Lower lobe of right lung (tissue), 2 donors: ENCODE data around the gene ROBO1. TPM values are rescaled to one million over a fixed set of nuclear protein-coding genes. Genes with fewer than 3 reads are reported as not detected.

Source experiments
- ATAC-seq, 2 donors: fragments of 200-7000 bp; cut with Tn5 transposase; one replicate each; pipeline ENCODE4 v1.9.1; 2020 to 2022; ENCODE audit warnings: mild to moderate bottlenecking in 2 of 2, moderate library complexity in 2 of 2
- DNase-seq: peaks from one replicate; pipeline ENCODE4 v3.0.0-alpha.2; 2020
- H3K27ac ChIP-seq: fragments of 200-600 bp; one replicate; pipeline ENCODE4 v1.8.0; 2022
- H3K27me3 ChIP-seq: fragments of 200-600 bp; one replicate; pipeline ENCODE4 v1.8.0; 2022; ENCODE audit warnings: low read depth
- H3K36me3 ChIP-seq: fragments of 200-600 bp; one replicate; pipeline ENCODE4 v1.8.0; 2022; ENCODE audit warnings: mild to moderate bottlenecking
- H3K4me1 ChIP-seq: fragments of 200-600 bp; one replicate; pipeline ENCODE4 v1.8.0; 2022
- H3K4me3 ChIP-seq: fragments of 200-600 bp; one replicate; pipeline ENCODE4 v1.8.0; 2022; ENCODE audit warnings: mild to moderate bottlenecking
- H3K9me3 ChIP-seq: fragments of 200-600 bp; one replicate; pipeline ENCODE4 v1.8.0; 2022
- intact Hi-C: fragments of 100-400 bp; cut with DNase I; formaldehyde crosslinking; loops from one replicate; pipeline ENCODE4 v1.11.0; 2022
- total RNA-seq: library from RNA; stranded (reverse); fragmentation: NEBNext Ultra II Directional; extraction: Animal tissue kit (Norgen Biotek cat#: 25700); gene quantifications from one replicate; pipeline ENCODE4 v1.2.1, GENCODE V29; 2021
- TF ChIP-seq, protein P1 (sequence below): fragments of 200-600 bp; IDR thresholded peaks from one replicate; pipeline ENCODE4 v1.8.0; 2022; ENCODE audit warnings: antibody characterized with exemption, mild to moderate bottlenecking
- donor health status: DM: no; HTN: yes; CAD: no; lungs with severe emphysema.

Gene ROBO1
- total RNA-seq, 1 donor from 2014 or later, result 14.8 TPM

DNA sequence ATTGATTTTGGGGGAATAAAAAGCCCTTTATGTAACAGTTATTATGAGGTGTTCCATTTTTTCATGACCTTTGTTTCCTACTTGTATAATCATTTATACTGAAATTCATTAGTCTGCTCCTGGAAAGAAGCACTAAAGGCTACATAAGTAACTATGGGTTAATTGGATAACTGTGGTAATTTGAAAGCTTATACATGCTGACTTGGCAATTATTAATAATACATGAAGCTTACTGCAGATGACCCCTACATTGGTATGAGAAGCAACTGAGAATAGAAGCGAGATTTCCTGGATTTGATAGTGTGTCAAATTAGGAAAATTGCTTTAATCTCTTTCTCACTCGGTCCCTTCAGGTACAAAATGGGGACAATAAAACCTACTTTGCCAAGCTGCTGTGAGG lies 658.0 kb downstream of the ROBO1 start:
- intact Hi-C loops, result no loop called here
- H3K36me3 ChIP-seq, result no peaks in the 10 kb centered on the region
- no peaks in the 10 kb centered on the region for H3K9me3 ChIP-seq
- ATAC-seq (no peak), DNase-seq (no peak)
- H3K27ac ChIP-seq, result no peak overlapping the region
- H3K27me3 ChIP-seq, result no peaks in the 10 kb centered on the region
- TF ChIP-seq, protein P1, sequence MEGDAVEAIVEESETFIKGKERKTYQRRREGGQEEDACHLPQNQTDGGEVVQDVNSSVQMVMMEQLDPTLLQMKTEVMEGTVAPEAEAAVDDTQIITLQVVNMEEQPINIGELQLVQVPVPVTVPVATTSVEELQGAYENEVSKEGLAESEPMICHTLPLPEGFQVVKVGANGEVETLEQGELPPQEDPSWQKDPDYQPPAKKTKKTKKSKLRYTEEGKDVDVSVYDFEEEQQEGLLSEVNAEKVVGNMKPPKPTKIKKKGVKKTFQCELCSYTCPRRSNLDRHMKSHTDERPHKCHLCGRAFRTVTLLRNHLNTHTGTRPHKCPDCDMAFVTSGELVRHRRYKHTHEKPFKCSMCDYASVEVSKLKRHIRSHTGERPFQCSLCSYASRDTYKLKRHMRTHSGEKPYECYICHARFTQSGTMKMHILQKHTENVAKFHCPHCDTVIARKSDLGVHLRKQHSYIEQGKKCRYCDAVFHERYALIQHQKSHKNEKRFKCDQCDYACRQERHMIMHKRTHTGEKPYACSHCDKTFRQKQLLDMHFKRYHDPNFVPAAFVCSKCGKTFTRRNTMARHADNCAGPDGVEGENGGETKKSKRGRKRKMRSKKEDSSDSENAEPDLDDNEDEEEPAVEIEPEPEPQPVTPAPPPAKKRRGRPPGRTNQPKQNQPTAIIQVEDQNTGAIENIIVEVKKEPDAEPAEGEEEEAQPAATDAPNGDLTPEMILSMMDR, result no peak
- no peak overlapping the region for H3K4me3 ChIP-seq
- H3K4me1 ChIP-seq, result no peaks in the 10 kb centered on the region

DNA sequence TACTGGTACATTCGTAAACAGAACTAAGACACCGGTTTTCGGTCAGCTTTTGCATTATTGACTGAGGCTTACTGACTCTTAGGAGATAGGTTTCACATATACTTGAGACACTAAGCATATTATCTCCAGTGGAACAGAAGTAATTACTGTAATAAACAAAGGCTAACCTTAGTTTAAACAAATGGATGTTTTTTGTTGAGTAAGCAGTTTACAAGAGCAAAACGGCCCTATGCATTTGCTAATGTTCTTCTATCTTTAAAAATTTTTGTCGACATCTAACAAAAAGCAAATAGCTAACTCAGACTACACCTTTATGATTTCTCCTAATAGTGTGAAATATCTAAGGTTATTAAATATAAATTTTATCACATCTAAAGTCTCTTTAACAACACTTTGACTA lies 664.5 kb downstream of the ROBO1 start:
- TF ChIP-seq, protein P1, result no peak
- H3K9me3 ChIP-seq, result no peaks in the 10 kb centered on the region
- no peak for ATAC-seq
- no peaks in the 10 kb centered on the region for H3K4me1 ChIP-seq
- intact Hi-C loops, result no loop called here
- no peaks in the 10 kb centered on the region for H3K27me3 ChIP-seq
- no peak overlapping the region for H3K4me3 ChIP-seq
- no peak for DNase-seq
- H3K27ac ChIP-seq, result no peak overlapping the region
- H3K36me3 ChIP-seq, result no peaks in the 10 kb centered on the region

DNA sequence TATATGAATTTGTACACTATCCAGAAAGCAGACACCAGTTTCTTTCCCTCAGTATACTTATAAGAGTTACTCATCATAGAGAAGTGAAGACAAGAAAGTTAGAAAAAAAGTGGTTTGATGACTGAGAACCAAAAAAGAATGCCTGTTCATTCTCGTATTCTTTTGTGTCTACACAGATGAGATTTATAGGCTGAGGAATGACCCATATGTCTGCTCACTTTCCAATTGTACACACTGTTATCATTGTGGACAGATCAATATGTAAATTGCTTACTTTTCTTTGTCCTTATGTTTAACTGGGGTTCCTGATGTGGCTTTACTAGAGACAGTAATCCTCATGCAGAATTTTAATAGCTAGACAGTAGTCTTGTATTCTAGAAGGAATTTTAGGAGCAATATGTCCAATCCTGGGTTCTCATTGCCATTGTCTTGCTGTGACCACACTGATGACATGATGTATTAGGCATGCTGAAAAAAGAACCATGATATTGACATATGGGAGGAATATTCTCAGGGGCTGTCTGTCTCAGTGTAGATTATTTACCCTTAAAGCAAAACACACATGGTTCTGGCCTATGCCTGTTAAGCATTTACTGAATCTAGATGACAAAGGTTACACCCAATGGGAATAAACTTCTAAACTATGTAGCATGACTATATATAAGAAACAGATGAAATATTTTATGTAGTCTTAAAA lies 669.7 kb downstream of the ROBO1 start:
- TF ChIP-seq, protein P1, result no peak
- Histone ChIP-seq H3K36me3 (no peaks in the 10 kb centered on the region), H3K27me3 (no peaks in the 10 kb centered on the region), H3K27ac (no peak overlapping the region), H3K9me3 (no peaks in the 10 kb centered on the region), H3K4me1 (no peaks in the 10 kb centered on the region), H3K4me3 (no peak overlapping the region)
- intact Hi-C loops, result no loop called here
- no peak for DNase-seq
- no peak for ATAC-seq

DNA sequence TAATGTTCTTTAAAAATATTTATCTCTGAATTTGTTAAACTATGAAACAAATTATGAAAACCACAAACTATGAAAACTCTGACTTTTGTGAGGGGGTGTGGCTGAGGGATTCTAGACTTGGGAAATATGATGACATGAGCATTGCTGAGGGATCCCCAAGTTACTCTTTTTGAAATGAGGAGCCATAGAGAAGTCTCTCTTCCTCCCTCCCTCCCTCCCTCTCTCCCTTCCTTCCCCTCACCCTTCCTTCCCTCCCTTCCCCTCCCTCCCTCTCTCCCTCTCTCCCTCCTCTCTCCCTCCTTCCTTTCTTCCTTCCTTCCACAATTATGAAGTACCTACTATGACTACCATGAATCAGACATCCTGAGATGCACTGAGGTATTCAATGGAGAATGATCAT lies 673.1 kb downstream of the ROBO1 start:
- ATAC-seq (no peak), DNase-seq (no peak)
- Histone ChIP-seq H3K4me1 (no peaks in the 10 kb centered on the region), H3K27ac (no peak overlapping the region), H3K4me3 (no peak overlapping the region), H3K9me3 (no peaks in the 10 kb centered on the region), H3K36me3 (no peaks in the 10 kb centered on the region), H3K27me3 (no peaks in the 10 kb centered on the region)
- intact Hi-C loops, result no loop called here
- TF ChIP-seq, protein P1, result no peak

DNA sequence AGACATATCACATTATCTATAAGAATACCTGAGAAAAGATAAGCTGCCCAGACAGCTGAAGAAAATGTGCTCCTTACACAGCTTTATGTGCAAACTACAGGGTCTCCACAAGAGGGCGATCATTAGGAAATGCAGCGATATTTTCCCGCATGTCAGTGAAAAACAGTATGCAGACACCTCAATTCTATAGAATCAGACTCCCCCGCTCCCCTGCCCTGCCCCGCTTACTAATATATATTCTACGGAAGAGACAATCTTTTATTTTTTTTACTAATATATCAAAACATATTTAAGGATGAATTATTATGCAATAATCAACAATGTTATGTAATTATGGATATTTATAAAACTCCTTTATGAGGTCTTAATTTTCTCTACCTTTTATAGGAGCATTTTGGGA lies 681.3 kb downstream of the ROBO1 start:
- intact Hi-C loops, result no loop called here
- H3K9me3 ChIP-seq, result no peaks in the 10 kb centered on the region
- no peak overlapping the region for H3K4me3 ChIP-seq
- TF ChIP-seq, protein P1, result peak; percentile 61
- no peak for DNase-seq
- H3K36me3 ChIP-seq, result no peaks in the 10 kb centered on the region
- no peaks in the 10 kb centered on the region for H3K4me1 ChIP-seq
- H3K27me3 ChIP-seq, result no peaks in the 10 kb centered on the region
- ATAC-seq, result no peak
- H3K27ac ChIP-seq, result no peak overlapping the region
